Psoas muscle (tissue), 8 donors: ENCODE data around the gene AUTS2. TPM values are rescaled to one million over a fixed set of nuclear protein-coding genes. Genes with fewer than 3 reads are reported as not detected.

ENCODE experiments used
- ATAC-seq, 4 donors: fragments of 200-7000 bp; cut with Tn5 transposase; one replicate each; pipeline ENCODE4 v1.9.1; 2020; ENCODE audit warnings: moderate library complexity in 3 of 4, mild to moderate bottlenecking in 2 of 4
- DNase-seq, 2 donors: peaks; one replicate each; pipeline ENCODE4 v3.0.0-alpha.2; 2020
- H3K27ac ChIP-seq: fragments of 200-600 bp; one replicate; pipeline ENCODE4 v1.8.0; 2022
- H3K27me3 ChIP-seq, 3 donors: fragments of 200-600 bp in 1 of 3; one replicate each; pipeline versions ENCODE4 v1.6.1 to v1.8.0; 2013 to 2022; ENCODE audit warnings: low read length in 2 of 3, mild to moderate bottlenecking in 2 of 3, moderate library complexity in 1 of 3; ENCODE audit not compliant: insufficient read depth in 3 of 3
- H3K36me3 ChIP-seq, 2 donors: fragments of 200-600 bp in 1 of 2; one replicate each; pipeline versions ENCODE4 v1.6.1 to v1.8.0; 2013 to 2022; ENCODE audit warnings: low read depth in 1 of 2, mild to moderate bottlenecking in 1 of 2, moderate library complexity in 1 of 2; ENCODE audit not compliant: insufficient read depth in 1 of 2
- H3K4me1 ChIP-seq: fragments of 200-600 bp; one replicate; pipeline ENCODE4 v1.8.0; 2022
- H3K4me3 ChIP-seq: fragments of 200-600 bp; one replicate; pipeline ENCODE4 v1.8.0; 2022; ENCODE audit warnings: mild to moderate bottlenecking
- H3K9me3 ChIP-seq: fragments of 200-600 bp; one replicate; pipeline ENCODE4 v1.8.0; 2022
- CTCF ChIP-seq: fragments of 200-600 bp; IDR thresholded peaks from one replicate; pipeline ENCODE4 v1.8.0; 2022; ENCODE audit warnings: antibody characterized with exemption
- WGBS, 3 donors: extraction: QIAGEN DNeasy Blood & Tissue Kit; methylation state at CpG; one replicate each; pipeline versions ENCODE4 v1.1.6 to v1.1.7; 2013; 5-methylcytosine and 5-hydroxymethylcytosine counted together
- intact Hi-C, 2 donors: fragments of 100-400 bp; cut with DNase I; formaldehyde crosslinking; loops; one replicate each; pipeline versions ENCODE4 v1.11.0 to v1.14.2; 2022
- polyA plus RNA-seq, 3 donors: library from polyadenylated mRNA; stranded (reverse); fragments of 200-250 nt; gene quantifications; one replicate each; pipeline ENCODE4 v1.2.3, GENCODE V29; 2013
- total RNA-seq, 4 donors: library from RNA; stranded (reverse); fragmentation: NEBNext Ultra II Directional in 2 of 4; extraction: Animal tissue kit (Norgen Biotek cat#: 25700) in 2 of 4; gene quantifications; one replicate each; pipeline versions ENCODE4 v1.2.1 to v1.2.4, GENCODE V29; 2021 to 2023
- donor health status: healthy with polysubstance abuse.
- donor health status: DM: no; HTN: no; CAD: no; lungs with moderate emphysema.
- donor health status: Bipolar disorder and iron deficiency.
- donor health status: healthy.
- donor health status: DM: yes; HTN: yes; CAD: no.
- donor health status: DM: no; HTN: no; CAD: no.
- donor health status: DM: no; HTN: no; CAD: no.
- donor health status: DM: yes; HTN: yes; CAD: no.

AUTS2 gene
- total and polyA plus RNA-seq, 7 donors = 5.0 to 33.5 (median 14.3) TPM

GRCh38 chr7:69683002-69683401, 84.7 kb downstream of the AUTS2 start:
- intact Hi-C loops = no loop called here

GRCh38 chr7:69684369-69685292, 86.4 kb downstream of the AUTS2 start:
- Histone ChIP-seq H3K9me3 (no peaks in the 10 kb centered on the region), H3K4me3 (no peak overlapping the region), H3K27ac (peak overlapping the region; percentile 11), H3K4me1 (peaks cover 34% of the 10 kb centered on the region), H3K36me3 (no peaks in the 10 kb centered on the region), H3K27me3 (no peaks in the 10 kb centered on the region)
- intact Hi-C loops = no loop called here
- TF ChIP-seq CTCF = no peak
- DNase-seq (no peak), ATAC-seq (peak in 1 of 4 donors; percentile 48)
- WGBS, 3 donors = 74 to 80% (median 78%) methylated on average over 8 of the region's 8 CpGs

More at GRCh38 chr7:69683002-69683401, 84.7 kb downstream of the AUTS2 start:
- no peak for TF ChIP-seq CTCF
- Histone ChIP-seq H3K4me1 (peaks cover 37% of the 10 kb centered on the region), H3K27ac (no peak overlapping the region), H3K36me3 (no peaks in the 10 kb centered on the region), H3K4me3 (no peak overlapping the region), H3K9me3 (no peaks in the 10 kb centered on the region), H3K27me3 (no peaks in the 10 kb centered on the region)
- WGBS, 3 donors = 87 to 93% (median 87%) methylated on average over 8 of the region's 8 CpGs
- DNase-seq (no peak), ATAC-seq (no peak)

GRCh38 chr7:69685293-69685631, 87.0 kb downstream of the AUTS2 start:
- ATAC-seq = no peak
- 19 to 54% (median 41%) methylated on average over 1 of the region's 1 CpG for WGBS, 3 donors
- H3K27ac ChIP-seq = peak overlapping the region; percentile 11

GRCh38 chr7:69686366-69686765, 88.1 kb downstream of the AUTS2 start:
- intact Hi-C loops = no loop called here
- H3K9me3 ChIP-seq = no peaks in the 10 kb centered on the region

More at GRCh38 chr7:69685293-69685631, 87.0 kb downstream of the AUTS2 start:
- no peaks in the 10 kb centered on the region for H3K9me3 ChIP-seq
- H3K4me3 ChIP-seq = no peak overlapping the region
- no peaks in the 10 kb centered on the region for H3K36me3 ChIP-seq
- TF ChIP-seq CTCF = no peak
- DNase-seq = no peak
- peaks cover 32% of the 10 kb centered on the region for H3K4me1 ChIP-seq
- no peaks in the 10 kb centered on the region for H3K27me3 ChIP-seq
- intact Hi-C loops = no loop called here

More at GRCh38 chr7:69686366-69686765, 88.1 kb downstream of the AUTS2 start:
- Histone ChIP-seq H3K36me3 (no peaks in the 10 kb centered on the region), H3K4me1 (peaks cover 26% of the 10 kb centered on the region), H3K4me3 (no peak overlapping the region), H3K27me3 (no peaks in the 10 kb centered on the region), H3K27ac (no peak overlapping the region)
- DNase-seq (no peak), ATAC-seq (no peak)
- 93 to 98% (median 95%) methylated on average over 2 of the region's 2 CpGs for WGBS, 3 donors
- TF ChIP-seq CTCF = no peak
